GM19452 (cell line): ENCODE data around the gene RHOXF1.
"Not testable (repeated sequence)": the region's sequence is repeated elsewhere in the genome, so short reads cannot be mapped to it uniquely, and the experiment has no call there.

ENCODE experiments used
- ATAC-seq: cut with Tn5 transposase; IDR thresholded peaks from one replicate; pipeline ENCODE4 v1.9.1; 2021; ENCODE audit not compliant: unreplicated experiment

RHOXF1 gene

GRCh38 chrX:120087289-120088017 lies 28.3 kb downstream of the RHOXF1 start:
- ATAC-seq: no peak

- not testable (repeated sequence) for ATAC-seq
Observed at GRCh38 chrX:120085553-120086185, 30.0 kb downstream of the RHOXF1 start.

DNA sequence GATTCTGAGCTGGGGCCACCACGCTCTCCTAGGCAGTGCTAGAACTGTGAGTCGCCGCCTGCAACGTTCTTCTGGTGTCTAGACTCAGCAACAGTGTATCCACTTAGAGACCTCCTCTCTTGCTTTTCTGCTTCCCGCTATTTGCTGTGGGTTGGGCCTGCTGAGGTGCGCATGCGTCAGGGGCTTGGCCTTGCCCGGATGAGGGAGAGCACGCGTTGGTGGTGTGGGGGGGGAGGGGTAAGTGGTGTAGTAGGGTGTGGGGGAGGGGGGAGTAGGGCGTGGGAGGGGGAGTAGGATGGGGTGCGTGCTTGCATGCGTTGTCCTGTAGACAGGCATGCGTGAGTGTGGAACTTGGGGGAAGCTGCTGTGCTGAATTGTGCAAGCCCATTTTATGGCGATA lies 38.1 kb downstream of the RHOXF1 start, which contains the start of gene RHOXF2B:
TSS of gene RHOXF2B (minus strand) at position 101 of the 400 bp plus-strand sequence. CDS start 138 bp downstream, outside the sequence.
- not testable (repeated sequence) for ATAC-seq

GRCh38 chrX:120066169-120066568 lies 49.5 kb downstream of the RHOXF1 start:
- not testable (repeated sequence) for ATAC-seq
